Activated T-helper 2 cell treated with anti-CD3 and anti-CD28 coated beads, Interferon-gamma antibody, Interleukin-2, Interleukin-4, amounts not matched to agents 10 μg/mL and 5 μg/mL and 100 μg/mL, durations not matched to agents 14 hours and 24 hours and 36 hours (primary cell): ENCODE measurements around the gene ATP6V1C2. TPM values are rescaled to one million over a fixed set of nuclear protein-coding genes. Genes with fewer than 3 reads are reported as not detected.
A peak's percentile ranks its signal among the peaks of the same experiment; 100 is the strongest.
"Not testable (repeated sequence)": the region's sequence is repeated elsewhere in the genome, so short reads cannot be mapped to it uniquely, and the experiment has no call there.

Source experiments
- DNase-seq: peaks from one replicate; pipeline ENCODE4 v3.0.0; 2021; ENCODE audit warnings: low spot score
- H3K27ac Mint-ChIP-seq: one replicate; pipeline ENCODE4 v1.8.0; 2021; ENCODE audit warnings: mixed read lengths
- H3K27me3 Mint-ChIP-seq: one replicate; pipeline ENCODE4 v1.8.0; 2021; ENCODE audit warnings: low read depth, mixed read lengths
- H3K36me3 Mint-ChIP-seq: one replicate; pipeline ENCODE4 v1.8.0; 2021; ENCODE audit warnings: low read depth, mixed read lengths
- H3K4me1 Mint-ChIP-seq: one replicate; pipeline ENCODE4 v1.8.0; 2021; ENCODE audit warnings: low read depth, mixed read lengths
- H3K4me3 Mint-ChIP-seq: one replicate; pipeline ENCODE4 v1.8.0; 2021; ENCODE audit warnings: low read depth, mild to moderate bottlenecking, moderate library complexity, mixed read lengths
- H3K9me3 Mint-ChIP-seq: one replicate; pipeline ENCODE4 v1.8.0; 2021; ENCODE audit warnings: mixed read lengths
- intact Hi-C: fragments of 100-400 bp; cut with micrococcal nuclease; formaldehyde crosslinking; loops from one replicate; pipeline ENCODE4 v1.15.1; 2023
- total RNA-seq: library from RNA; stranded (reverse); gene quantifications from 2 replicates; pipeline ENCODE4 v1.2.3, GENCODE V29; 2022

Gene ATP6V1C2
- total RNA-seq, 1 donor from 2014 or later: not detected

- Mint-ChIP-seq H3K36me3 (peaks cover 68% of the 10 kb centered on the region), H3K27ac (no peak overlapping the region), H3K9me3 (no peaks in the 10 kb centered on the region), H3K4me1 (peaks cover 12% of the 10 kb centered on the region), H3K27me3 (no peaks in the 10 kb centered on the region), H3K4me3 (no peak overlapping the region)
- no peak for DNase-seq
- intact Hi-C loops: no loop called here
These were observed 81.2 kb downstream of the ATP6V1C2 start for GRCh38 chr2:10802657-10803056.

- H3K9me3 Mint-ChIP-seq, H3K27ac Mint-ChIP-seq, DNase-seq, H3K4me3 Mint-ChIP-seq, H3K27me3 Mint-ChIP-seq, intact Hi-C loops: not testable (repeated sequence)
- H3K36me3 Mint-ChIP-seq: peaks cover 69% of the 10 kb centered on the region
- H3K4me1 Mint-ChIP-seq: peaks cover 35% of the 10 kb centered on the region
These were observed 84.6 kb downstream of the ATP6V1C2 start for GRCh38 chr2:10805990-10806389.

GRCh38 chr2:10806543-10806942, 85.1 kb downstream of the ATP6V1C2 start:
- Mint-ChIP-seq H3K27ac (no peak overlapping the region), H3K27me3 (no peaks in the 10 kb centered on the region), H3K4me1 (peaks cover 39% of the 10 kb centered on the region), H3K36me3 (peaks cover 69% of the 10 kb centered on the region), H3K4me3 (no peak overlapping the region), H3K9me3 (no peaks in the 10 kb centered on the region)
- DNase-seq: no peak
- intact Hi-C loops: no loop called here

GRCh38 chr2:10810202-10811161, 89.1 kb downstream of the ATP6V1C2 start:
- no peaks in the 10 kb centered on the region for H3K9me3 Mint-ChIP-seq
- peaks cover 51% of the 10 kb centered on the region for H3K36me3 Mint-ChIP-seq
- H3K4me3 Mint-ChIP-seq: peak overlapping the region; percentile 89
- peaks cover 6% of the 10 kb centered on the region for H3K27me3 Mint-ChIP-seq
- no peak for DNase-seq
- peak overlapping the region; percentile 92 for H3K27ac Mint-ChIP-seq
- intact Hi-C loops: loop anchor here (5.0 to 10.0 kb wide), 4 partner anchors 532 to 1973 kb away; partner anchors contain the start of genes E2F6, KIDINS220, LPIN1 and ROCK2
- peaks cover 38% of the 10 kb centered on the region for H3K4me1 Mint-ChIP-seq

- peaks cover 44% of the 10 kb centered on the region for H3K36me3 Mint-ChIP-seq
- peaks cover 11% of the 10 kb centered on the region for H3K27me3 Mint-ChIP-seq
- no peaks in the 10 kb centered on the region for H3K9me3 Mint-ChIP-seq
These were observed 90.1 kb downstream of the ATP6V1C2 start for GRCh38 chr2:10811517-10811916.

GRCh38 chr2:10812362-10813162, 91.1 kb downstream of the ATP6V1C2 start, which contains the start of gene PDIA6:
TSS of gene PDIA6 (minus strand) at chr2:10812785. CDS start at chr2:10812696, 89 bp downstream.
- Mint-ChIP-seq H3K9me3 (no peaks in the 10 kb centered on the region), H3K4me3 (peak within 1 kb of the TSS; percentile 89), H3K27me3 (peaks cover 18% of the 10 kb centered on the region), H3K4me1 (peaks cover 33% of the 10 kb centered on the region), H3K27ac (peak within 1 kb of the TSS; percentile 92), H3K36me3 (peaks cover 34% of the 10 kb centered on the region)
- DNase-seq: peak; percentile 95
- intact Hi-C loops: loop anchor here (5.0 to 10.0 kb wide), 4 partner anchors 530 to 1975 kb away; partner anchors contain the start of genes E2F6, KIDINS220, LPIN1 and ROCK2

More at GRCh38 chr2:10811517-10811916, 90.1 kb downstream of the ATP6V1C2 start:
- no peak for DNase-seq
- peak overlapping the region; percentile 89 for H3K4me3 Mint-ChIP-seq
- peaks cover 38% of the 10 kb centered on the region for H3K4me1 Mint-ChIP-seq
- intact Hi-C loops: loop anchor here (5.0 to 10.0 kb wide), 4 partner anchors 531 to 1974 kb away; partner anchors contain the start of genes E2F6, KIDINS220, LPIN1 and ROCK2
- H3K27ac Mint-ChIP-seq: peak overlapping the region; percentile 92

- Mint-ChIP-seq H3K4me3 (peak overlapping the region; percentile 78), H3K27me3 (peaks cover 21% of the 10 kb centered on the region), H3K36me3 (peaks cover 25% of the 10 kb centered on the region), H3K4me1 (peaks cover 27% of the 10 kb centered on the region)
- intact Hi-C loops: loop anchor here (5.0 to 10.0 kb wide), 4 partner anchors 529 to 1976 kb away; partner anchors contain the start of genes E2F6, KIDINS220, LPIN1 and ROCK2
- not testable (repeated sequence) for H3K27ac Mint-ChIP-seq, DNase-seq, H3K9me3 Mint-ChIP-seq
These were observed 92.0 kb downstream of the ATP6V1C2 start for GRCh38 chr2:10813163-10814138.

- peaks cover 24% of the 10 kb centered on the region for H3K4me1 Mint-ChIP-seq
These were observed 92.7 kb downstream of the ATP6V1C2 start for GRCh38 chr2:10814142-10814541.

GRCh38 chr2:10814571-10815331, 93.3 kb downstream of the ATP6V1C2 start:
- no peak for DNase-seq
- Mint-ChIP-seq H3K4me1 (peaks cover 20% of the 10 kb centered on the region), H3K27ac (no peak overlapping the region), H3K27me3 (peaks cover 30% of the 10 kb centered on the region), H3K4me3 (no peak overlapping the region), H3K9me3 (no peaks in the 10 kb centered on the region), H3K36me3 (peaks cover 18% of the 10 kb centered on the region)
- intact Hi-C loops: loop anchor here (5.0 to 10.0 kb wide), 4 partner anchors 528 to 1977 kb away; partner anchors contain the start of genes E2F6, KIDINS220, LPIN1 and ROCK2

More at GRCh38 chr2:10814142-10814541, 92.7 kb downstream of the ATP6V1C2 start:
- no peak for DNase-seq
- Mint-ChIP-seq H3K9me3 (no peaks in the 10 kb centered on the region), H3K36me3 (peaks cover 22% of the 10 kb centered on the region), H3K4me3 (peak overlapping the region; percentile 54), H3K27ac (no peak overlapping the region), H3K27me3 (peaks cover 25% of the 10 kb centered on the region)
- intact Hi-C loops: loop anchor here (5.0 to 10.0 kb wide), 4 partner anchors 528 to 1977 kb away; partner anchors contain the start of genes E2F6, KIDINS220, LPIN1 and ROCK2

GRCh38 chr2:10817413-10817812, 96.0 kb downstream of the ATP6V1C2 start:
- DNase-seq: no peak
- no peak overlapping the region for H3K4me3 Mint-ChIP-seq
- H3K27ac Mint-ChIP-seq: no peak overlapping the region
- H3K4me1 Mint-ChIP-seq: peaks cover 3% of the 10 kb centered on the region
- no peaks in the 10 kb centered on the region for H3K9me3 Mint-ChIP-seq
- peaks cover 44% of the 10 kb centered on the region for H3K27me3 Mint-ChIP-seq
- H3K36me3 Mint-ChIP-seq: no peaks in the 10 kb centered on the region
- intact Hi-C loops: loop anchor here (10.0 kb wide), 2 partner anchors 647 to 927 kb away; partner anchors contain the start of genes E2F6 and LPIN1

- not testable (repeated sequence) for H3K36me3 Mint-ChIP-seq, DNase-seq, H3K9me3 Mint-ChIP-seq, H3K4me3 Mint-ChIP-seq, H3K27ac Mint-ChIP-seq, H3K4me1 Mint-ChIP-seq
- intact Hi-C loops: loop anchor here (10.0 kb wide), 2 partner anchors 646 to 926 kb away; partner anchors contain the start of genes E2F6 and LPIN1
- H3K27me3 Mint-ChIP-seq: peaks cover 46% of the 10 kb centered on the region
These were observed 96.9 kb downstream of the ATP6V1C2 start for GRCh38 chr2:10818305-10818704.
